ENCODE data around the gene TAF15. TPM values are rescaled to one million over a fixed set of nuclear protein-coding genes. Genes with fewer than 3 reads are reported as not detected.

TAF15 gene
- total and polyA plus RNA-seq, 3 donors from 2014 or later: 133 to 185 (median 160) TPM

- Histone ChIP-seq H3K36me3 (ENCODE audit: low read depth, missing control alignments) (no peaks in the 10 kb centered on the region), H3K27ac (no peak overlapping the region), H3K9me3 (no peaks in the 10 kb centered on the region), H3K4me3 (no peak overlapping the region), H3K4me1 (no peaks in the 10 kb centered on the region), H3K27me3 (no peaks in the 10 kb centered on the region)
- DNase-seq: no peak
- TF ChIP-seq POLR2A (IDR thresholded peaks at IDR 0.05): no peak
- TF ChIP-seq CTCF (IDR thresholded peaks at IDR 0.05): no peak
- intact Hi-C loops (cut with DNase I; ENCODE audit: low total_unique reads): no loop called here
These were observed 68.2 kb downstream of the TAF15 start for GRCh38 chr17:35877345-35878029.

DNA sequence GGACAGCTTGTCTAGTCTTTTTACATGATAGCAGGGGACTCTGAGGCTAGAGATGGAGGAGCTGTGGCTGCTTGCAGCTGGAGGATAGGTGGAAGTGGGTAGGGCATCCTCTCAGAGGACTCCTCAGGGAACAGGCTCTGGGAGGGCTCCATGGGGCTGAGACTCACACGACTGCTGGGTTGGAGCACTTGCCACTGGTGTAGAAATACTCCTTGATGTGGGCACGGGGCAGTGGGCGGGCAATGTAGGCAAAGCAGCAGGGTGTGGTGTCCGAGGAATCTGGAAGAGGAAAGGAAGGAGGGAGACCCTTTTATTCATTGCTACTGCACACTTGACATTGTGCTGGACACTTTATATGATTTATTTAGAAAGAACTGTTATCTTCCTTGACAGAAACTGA, 69.1 kb downstream of the TAF15 start:
- H3K27me3 ChIP-seq: no peaks in the 10 kb centered on the region
- no peaks in the 10 kb centered on the region for H3K4me1 ChIP-seq
- no peak overlapping the region for H3K27ac ChIP-seq
- no peaks in the 10 kb centered on the region for H3K9me3 ChIP-seq
- TF ChIP-seq POLR2A (IDR thresholded peaks at IDR 0.05) (no peak), CTCF (IDR thresholded peaks at IDR 0.05) (no peak)
- DNase-seq: no peak
- intact Hi-C loops (cut with DNase I; ENCODE audit: low total_unique reads): no loop called here
- 79 to 84% methylated on average over 4 of the region's 4 CpGs for WGBS, 2 donors
- no peaks in the 10 kb centered on the region for H3K36me3 ChIP-seq (ENCODE audit: low read depth, missing control alignments)
- no peak overlapping the region for H3K4me3 ChIP-seq

GRCh38 chr17:35879773-35880654, 70.7 kb downstream of the TAF15 start, which contains the start of gene CCL5:
Gene CCL5, minus strand, starts transcription at chr17:35880360.
- TF ChIP-seq CTCF (IDR thresholded peaks at IDR 0.05): no peak
- no peak for TF ChIP-seq POLR2A (IDR thresholded peaks at IDR 0.05)

GRCh38 chr17:35889241-35889640, 80.0 kb downstream of the TAF15 start:
- DNase-seq: no peak
- intact Hi-C loops (cut with DNase I; ENCODE audit: low total_unique reads): no loop called here
- TF ChIP-seq CTCF (IDR thresholded peaks at IDR 0.05) (no peak), POLR2A (IDR thresholded peaks at IDR 0.05) (no peak)
- Histone ChIP-seq H3K9me3 (no peaks in the 10 kb centered on the region), H3K36me3 (ENCODE audit: low read depth, missing control alignments) (no peaks in the 10 kb centered on the region), H3K4me1 (no peaks in the 10 kb centered on the region), H3K27me3 (no peaks in the 10 kb centered on the region), H3K27ac (no peak overlapping the region), H3K4me3 (no peak overlapping the region)
- WGBS, 2 donors: 58 to 78% methylated on average over 2 of the region's 2 CpGs

More at GRCh38 chr17:35879773-35880654, 70.7 kb downstream of the TAF15 start, which contains the start of gene CCL5:
- no peak within 1 kb of the TSS for H3K27ac ChIP-seq
- no peaks in the 10 kb centered on the region for H3K9me3 ChIP-seq
- no peak within 1 kb of the TSS for H3K4me3 ChIP-seq
- H3K4me1 ChIP-seq: no peaks in the 10 kb centered on the region
- 69 to 75% methylated on average over 11 of the region's 11 CpGs for WGBS, 2 donors
- intact Hi-C loops (cut with DNase I; ENCODE audit: low total_unique reads): no loop called here
- no peaks in the 10 kb centered on the region for H3K36me3 ChIP-seq (ENCODE audit: low read depth, missing control alignments)
- no peak for DNase-seq
- H3K27me3 ChIP-seq: no peaks in the 10 kb centered on the region

All from testis (tissue), 3 donors.